Vagina (tissue), 2 donors: ENCODE results near the gene FBXO8. TPM values are rescaled to one million over a fixed set of nuclear protein-coding genes. Genes with fewer than 3 reads are reported as not detected.

Experiments
- DNase-seq, 2 donors: peaks; one replicate each; pipeline ENCODE4 v3.0.0-alpha.2; 2017; ENCODE audit errors: extremely low spot score in 2 of 2
- H3K27ac ChIP-seq: fragments of 200-600 bp; sonication (generic); one replicate; pipeline ENCODE4 v1.5.1; 2019
- H3K27me3 ChIP-seq: fragments of 200-600 bp; sonication (generic); one replicate; pipeline ENCODE4 v1.5.1; 2019
- H3K36me3 ChIP-seq, 2 donors: fragments of 200-600 bp; sonication (generic); one replicate each; pipeline ENCODE4 v1.5.1; 2017 to 2019
- H3K4me1 ChIP-seq: fragments of 200-600 bp; sonication (generic); one replicate; pipeline ENCODE4 v1.5.1; 2019
- H3K4me3 ChIP-seq, 2 donors: fragments of 200-600 bp; sonication (generic); 1 replicate in 1 of 2; 2 replicates in 1 of 2; pipeline ENCODE4 v1.5.1; 2016 to 2019
- H3K9me3 ChIP-seq: fragments of 200-600 bp; sonication (generic); one replicate; pipeline ENCODE4 v1.5.1; 2019
- POLR2A ChIP-seq, 2 donors: fragments of 450-650 bp; IDR thresholded peaks; one replicate each; pipeline ENCODE4 v1.6.1; 2017; ENCODE audit warnings: antibody characterized with exemption in 2 of 2, mild to moderate bottlenecking in 2 of 2, moderate library complexity in 2 of 2
- POLR2AphosphoS5 ChIP-seq, 2 donors: sonication (generic); formaldehyde crosslinking; IDR thresholded peaks; one replicate each; pipeline ENCODE4 v1.9.0; 2017; ENCODE audit warnings: antibody characterized with exemption in 2 of 2, mild to moderate bottlenecking in 2 of 2, low read depth in 1 of 2; ENCODE audit not compliant: insufficient read depth in 1 of 2
- intact Hi-C: fragments of 100-400 bp; cut with DNase I; formaldehyde crosslinking; loops from one replicate; pipeline ENCODE4 v1.15.1; 2023
- total RNA-seq: library from RNA; depleted of rRNA; stranded (reverse); fragments of >200 nt; gene quantifications from one replicate; pipeline ENCODE4 v1.2.3, GENCODE V29; 2016
- TF ChIP-seq, protein P1 (sequence below), 3 experiments: fragments of 450-650 bp in 2 of 3; fragments of 200-600 bp in 1 of 3; sonication (generic) in 1 of 3; IDR thresholded peaks; one replicate each; pipeline ENCODE4 v1.5.1; 2017 to 2019; ENCODE audit warnings: antibody characterized with exemption in 3 of 3, mild to moderate bottlenecking in 2 of 3, moderate library complexity in 2 of 3

FBXO8 gene
- total RNA-seq, 1 donor from 2014 or later, result 24.3 TPM

- intact Hi-C loops, result no loop called here
- no peak overlapping the region for H3K4me3 ChIP-seq
- no peak for DNase-seq
- no peaks in the 10 kb centered on the region for H3K27me3 ChIP-seq
- TF ChIP-seq POLR2A (IDR thresholded peaks at IDR 0.05), result no peak
- no peaks in the 10 kb centered on the region for H3K9me3 ChIP-seq
- H3K27ac ChIP-seq, result no peak overlapping the region
- no peaks in the 10 kb centered on the region for H3K4me1 ChIP-seq
- H3K36me3 ChIP-seq, result no peaks in the 10 kb centered on the region
These were observed 28.1 kb downstream of the FBXO8 start for GRCh38 chr4:174255374-174255773.

DNA sequence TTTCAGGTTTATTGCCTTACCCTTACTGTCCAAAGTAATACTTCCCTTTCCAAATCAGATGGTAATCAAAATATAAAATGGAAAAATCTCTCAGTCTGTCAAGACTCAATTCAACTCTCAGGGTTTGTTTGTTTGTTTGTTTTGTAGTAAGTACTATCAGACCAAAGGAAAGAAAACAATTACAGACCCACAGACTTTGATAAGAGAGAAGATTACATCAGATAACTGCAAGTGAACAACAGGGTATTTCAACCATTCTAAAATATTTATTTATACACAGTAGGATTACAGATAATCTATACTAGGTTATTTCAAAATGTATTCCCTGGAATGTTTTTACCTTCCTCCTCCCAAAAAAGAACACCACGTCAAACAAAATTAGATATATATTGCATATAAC is 28.9 kb downstream of the FBXO8 start:
- H3K36me3 ChIP-seq, result no peaks in the 10 kb centered on the region
- H3K4me1 ChIP-seq, result no peaks in the 10 kb centered on the region
- no peak overlapping the region for H3K27ac ChIP-seq
- no peak for DNase-seq
- TF ChIP-seq POLR2AphosphoS5 (IDR thresholded peaks at IDR 0.05; ENCODE audit: insufficient read depth in 1 of 2, low read depth in 1 of 2) (no peak), POLR2A (IDR thresholded peaks at IDR 0.05) (no peak)
- TF ChIP-seq, protein P1, sequence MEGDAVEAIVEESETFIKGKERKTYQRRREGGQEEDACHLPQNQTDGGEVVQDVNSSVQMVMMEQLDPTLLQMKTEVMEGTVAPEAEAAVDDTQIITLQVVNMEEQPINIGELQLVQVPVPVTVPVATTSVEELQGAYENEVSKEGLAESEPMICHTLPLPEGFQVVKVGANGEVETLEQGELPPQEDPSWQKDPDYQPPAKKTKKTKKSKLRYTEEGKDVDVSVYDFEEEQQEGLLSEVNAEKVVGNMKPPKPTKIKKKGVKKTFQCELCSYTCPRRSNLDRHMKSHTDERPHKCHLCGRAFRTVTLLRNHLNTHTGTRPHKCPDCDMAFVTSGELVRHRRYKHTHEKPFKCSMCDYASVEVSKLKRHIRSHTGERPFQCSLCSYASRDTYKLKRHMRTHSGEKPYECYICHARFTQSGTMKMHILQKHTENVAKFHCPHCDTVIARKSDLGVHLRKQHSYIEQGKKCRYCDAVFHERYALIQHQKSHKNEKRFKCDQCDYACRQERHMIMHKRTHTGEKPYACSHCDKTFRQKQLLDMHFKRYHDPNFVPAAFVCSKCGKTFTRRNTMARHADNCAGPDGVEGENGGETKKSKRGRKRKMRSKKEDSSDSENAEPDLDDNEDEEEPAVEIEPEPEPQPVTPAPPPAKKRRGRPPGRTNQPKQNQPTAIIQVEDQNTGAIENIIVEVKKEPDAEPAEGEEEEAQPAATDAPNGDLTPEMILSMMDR (IDR thresholded peaks at IDR 0.05), result no peak
- intact Hi-C loops, result no loop called here
- no peaks in the 10 kb centered on the region for H3K27me3 ChIP-seq
- H3K4me3 ChIP-seq, result no peak overlapping the region
- no peaks in the 10 kb centered on the region for H3K9me3 ChIP-seq

GRCh38 chr4:174252412-174252811 is 31.1 kb downstream of the FBXO8 start:
- Histone ChIP-seq H3K36me3 (no peaks in the 10 kb centered on the region), H3K27me3 (no peaks in the 10 kb centered on the region), H3K4me3 (no peak overlapping the region), H3K4me1 (no peaks in the 10 kb centered on the region), H3K27ac (no peak overlapping the region), H3K9me3 (no peaks in the 10 kb centered on the region)
- TF ChIP-seq, protein P1 (IDR thresholded peaks at IDR 0.05), result no peak
- no peak for TF ChIP-seq POLR2A (IDR thresholded peaks at IDR 0.05)
- TF ChIP-seq POLR2AphosphoS5 (IDR thresholded peaks at IDR 0.05; ENCODE audit: insufficient read depth in 1 of 2, low read depth in 1 of 2), result no peak
- no peak for DNase-seq
- intact Hi-C loops, result no loop called here

- no peak for DNase-seq
- no peak overlapping the region for H3K4me3 ChIP-seq
- no peaks in the 10 kb centered on the region for H3K36me3 ChIP-seq
- intact Hi-C loops, result no loop called here
- H3K4me1 ChIP-seq, result no peaks in the 10 kb centered on the region
- H3K27ac ChIP-seq, result no peak overlapping the region
- H3K27me3 ChIP-seq, result no peaks in the 10 kb centered on the region
- no peaks in the 10 kb centered on the region for H3K9me3 ChIP-seq
- no peak for TF ChIP-seq POLR2A (IDR thresholded peaks at IDR 0.05)
- TF ChIP-seq, protein P1 (IDR thresholded peaks at IDR 0.05), result no peak
- no peak for TF ChIP-seq POLR2AphosphoS5 (IDR thresholded peaks at IDR 0.05; ENCODE audit: insufficient read depth in 1 of 2, low read depth in 1 of 2)
These were observed 35.1 kb downstream of the FBXO8 start for GRCh38 chr4:174248407-174248806.

DNA sequence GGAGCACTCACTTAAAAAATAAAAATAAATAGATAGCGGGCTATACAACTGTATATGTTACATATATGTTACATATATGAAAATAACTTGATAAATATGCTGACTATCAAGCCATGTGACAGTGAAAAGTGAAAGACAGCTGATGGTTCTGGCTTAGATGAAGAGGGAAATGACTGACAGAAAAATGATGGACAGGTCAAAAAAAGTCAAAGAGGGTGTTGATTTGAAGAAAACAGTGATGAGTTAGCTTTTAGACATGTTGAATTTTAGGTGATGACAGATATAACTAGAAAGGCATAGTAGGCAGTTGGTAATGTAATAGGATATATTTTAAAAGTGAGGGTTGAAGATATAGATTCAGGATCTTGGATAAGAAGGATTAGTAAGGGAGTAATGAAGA is 37.8 kb downstream of the FBXO8 start:
- H3K4me1 ChIP-seq, result no peaks in the 10 kb centered on the region
- no peak for DNase-seq
- no peak overlapping the region for H3K27ac ChIP-seq
- peaks cover 0 to 4% of the 10 kb centered on the region in 2 donors for H3K36me3 ChIP-seq
- no peaks in the 10 kb centered on the region for H3K9me3 ChIP-seq
- no peak overlapping the region for H3K4me3 ChIP-seq
- intact Hi-C loops, result no loop called here
- no peaks in the 10 kb centered on the region for H3K27me3 ChIP-seq
- TF ChIP-seq POLR2A (IDR thresholded peaks at IDR 0.05) (no peak), POLR2AphosphoS5 (IDR thresholded peaks at IDR 0.05; ENCODE audit: insufficient read depth in 1 of 2, low read depth in 1 of 2) (no peak)
- TF ChIP-seq, protein P1 (IDR thresholded peaks at IDR 0.05), result no peak

DNA sequence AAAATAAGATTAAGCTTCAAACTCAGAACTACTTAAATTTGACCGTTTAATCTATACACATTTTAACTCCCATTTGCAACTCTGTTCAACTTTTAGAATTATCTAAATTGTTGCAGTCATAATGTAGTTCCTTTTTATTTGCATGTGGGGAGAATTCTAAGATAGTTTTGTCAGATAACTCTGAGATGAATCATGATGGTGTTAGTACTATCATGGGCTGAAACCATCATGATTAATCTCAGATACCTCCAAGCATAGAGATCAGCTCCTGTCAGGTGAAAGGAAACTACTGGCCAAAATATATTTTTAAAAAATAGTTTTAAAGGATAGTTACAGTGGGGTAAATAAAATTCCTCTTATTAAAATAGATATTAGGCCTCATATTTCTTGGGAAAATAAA is 39.0 kb downstream of the FBXO8 start:
- no peak for DNase-seq
- Histone ChIP-seq H3K27ac (no peak overlapping the region), H3K4me1 (no peaks in the 10 kb centered on the region), H3K9me3 (no peaks in the 10 kb centered on the region), H3K27me3 (no peaks in the 10 kb centered on the region), H3K36me3 (peaks cover 0 to 10% of the 10 kb centered on the region in 2 donors), H3K4me3 (no peak overlapping the region)
- TF ChIP-seq POLR2AphosphoS5 (IDR thresholded peaks at IDR 0.05; ENCODE audit: insufficient read depth in 1 of 2, low read depth in 1 of 2), result no peak
- TF ChIP-seq, protein P1 (IDR thresholded peaks at IDR 0.05), result no peak
- no peak for TF ChIP-seq POLR2A (IDR thresholded peaks at IDR 0.05)
- intact Hi-C loops, result no loop called here
